SH-SY5Y (cell line): Measurements from ENCODE around the gene POU2AF2.

ENCODE experiments used
- GATA2 ChIP-seq: IDR thresholded peaks from 2 replicates; pipeline ENCODE4 v1.6.1; 2011; ENCODE audit warnings: mild to moderate bottlenecking, low read depth, low read length
- GATA3 ChIP-seq: IDR thresholded peaks from 2 replicates; pipeline ENCODE4 v1.6.1; 2011; ENCODE audit warnings: low read depth, mild to moderate bottlenecking, low read length, moderate library complexity

The POU2AF2 gene

GRCh38 chr11:111308140-111308539 is 62.6 kb downstream of the POU2AF2 start:
- no peak for TF ChIP-seq GATA3
- no peak for TF ChIP-seq GATA2

- TF ChIP-seq GATA2: no peak
- no peak for TF ChIP-seq GATA3
Measured at GRCh38 chr11:111309215-111309915, 63.8 kb downstream of the POU2AF2 start.

- no peak for TF ChIP-seq GATA2
- TF ChIP-seq GATA3: no peak
Measured at GRCh38 chr11:111310088-111310487, 64.6 kb downstream of the POU2AF2 start.

- TF ChIP-seq GATA2 (no peak), GATA3 (no peak)
Measured at GRCh38 chr11:111310723-111311122, 65.2 kb downstream of the POU2AF2 start.

GRCh38 chr11:111312076-111312475 is 66.6 kb downstream of the POU2AF2 start:
- no peak for TF ChIP-seq GATA2
- no peak for TF ChIP-seq GATA3

- no peak for TF ChIP-seq GATA3
- TF ChIP-seq GATA2: no peak
Measured at GRCh38 chr11:111319296-111319695, 73.8 kb downstream of the POU2AF2 start.

GRCh38 chr11:111320728-111321568 is 75.4 kb downstream of the POU2AF2 start:
- TF ChIP-seq GATA3 (no peak), GATA2 (no peak)

- TF ChIP-seq GATA3 (no peak), GATA2 (no peak)
Measured at GRCh38 chr11:111322534-111322933, 77.0 kb downstream of the POU2AF2 start.

- no peak for TF ChIP-seq GATA3
- TF ChIP-seq GATA2: no peak
Measured at GRCh38 chr11:111324277-111324720, 78.8 kb downstream of the POU2AF2 start.

GRCh38 chr11:111325259-111325658 is 79.7 kb downstream of the POU2AF2 start:
- TF ChIP-seq GATA3 (no peak), GATA2 (no peak)

- TF ChIP-seq GATA2 (no peak), GATA3 (no peak)
Measured at GRCh38 chr11:111326824-111327223, 81.3 kb downstream of the POU2AF2 start.

- TF ChIP-seq GATA2: no peak
- TF ChIP-seq GATA3: no peak
Measured at GRCh38 chr11:111327908-111328624, 82.5 kb downstream of the POU2AF2 start.

- TF ChIP-seq GATA2: no peak
- no peak for TF ChIP-seq GATA3
Measured at GRCh38 chr11:111329306-111330204, 84.0 kb downstream of the POU2AF2 start.
